ENCODE results near the gene NT5C2. TPM values are rescaled to one million over a fixed set of nuclear protein-coding genes. Genes with fewer than 3 reads are reported as not detected.

Gene NT5C2
- total RNA-seq, 1 experiment from 2014 or later = 96.1 TPM

DNA sequence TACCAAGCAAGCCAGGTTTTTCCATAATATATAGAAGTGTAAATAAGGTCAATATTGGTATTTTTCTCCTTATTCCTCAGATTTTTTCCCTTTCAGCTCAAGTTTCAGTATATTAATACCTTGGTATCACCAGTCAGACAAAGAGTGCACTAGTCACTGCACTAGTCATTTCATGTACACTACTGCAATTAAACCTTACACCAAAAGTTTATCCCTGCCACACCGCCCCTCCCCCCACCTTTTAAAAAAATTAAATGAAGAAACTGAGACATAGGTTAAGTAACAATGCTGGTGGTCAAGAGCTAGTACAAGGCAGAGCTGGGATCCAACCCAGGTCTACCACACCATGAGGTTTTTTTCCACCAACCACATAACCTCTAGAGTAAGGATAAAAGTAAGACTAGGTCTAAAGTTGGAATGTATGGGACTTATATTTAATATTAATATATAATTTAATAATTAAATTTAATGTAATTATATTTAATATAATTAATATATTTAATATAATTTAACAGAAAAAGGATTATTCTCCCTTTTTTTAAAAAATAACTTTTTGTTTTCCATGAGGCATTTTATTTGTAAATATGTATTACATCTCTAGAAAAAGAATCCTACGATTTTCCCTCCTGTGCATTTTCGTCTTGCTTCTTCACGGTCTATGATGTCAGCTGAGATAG, 68.5 kb downstream of the NT5C2 start:
- no peak for DNase-seq (ENCODE audit: low spot score)

DNA sequence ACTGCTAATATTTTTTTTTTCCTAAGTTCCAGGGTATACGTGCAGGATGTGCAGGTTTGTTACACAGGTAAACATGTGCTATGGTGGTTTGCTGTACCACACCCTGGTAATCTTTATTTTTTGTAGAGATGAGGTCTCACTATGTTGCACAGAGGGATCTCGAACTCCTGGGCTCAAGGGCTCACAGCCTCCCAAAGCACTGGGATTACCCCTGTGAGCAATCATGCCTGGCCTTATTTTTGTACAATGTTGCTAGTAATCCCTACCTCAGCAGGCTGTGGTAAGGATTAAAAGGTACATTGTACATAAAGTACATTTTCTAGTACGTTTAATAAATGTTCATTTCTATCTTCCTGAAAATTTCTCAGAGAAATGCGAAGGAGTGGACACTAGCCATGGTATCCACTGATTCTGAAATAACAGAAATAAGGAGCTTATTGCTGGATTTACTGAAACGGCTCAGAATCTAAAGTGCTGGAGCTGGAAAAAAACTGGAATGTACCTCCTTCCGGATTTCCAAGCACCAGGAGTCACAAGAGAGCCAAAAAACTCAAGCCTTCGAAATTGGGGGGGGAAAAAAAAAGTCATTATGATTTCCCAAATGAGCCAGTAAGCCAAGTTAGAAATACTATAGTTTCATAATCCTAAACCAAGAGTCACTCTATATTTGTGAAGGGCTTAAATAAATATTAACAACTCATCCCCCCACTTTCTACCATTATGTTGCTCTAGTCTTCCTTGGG, 69.6 kb downstream of the NT5C2 start:
- no peak for DNase-seq (ENCODE audit: low spot score)

DNA sequence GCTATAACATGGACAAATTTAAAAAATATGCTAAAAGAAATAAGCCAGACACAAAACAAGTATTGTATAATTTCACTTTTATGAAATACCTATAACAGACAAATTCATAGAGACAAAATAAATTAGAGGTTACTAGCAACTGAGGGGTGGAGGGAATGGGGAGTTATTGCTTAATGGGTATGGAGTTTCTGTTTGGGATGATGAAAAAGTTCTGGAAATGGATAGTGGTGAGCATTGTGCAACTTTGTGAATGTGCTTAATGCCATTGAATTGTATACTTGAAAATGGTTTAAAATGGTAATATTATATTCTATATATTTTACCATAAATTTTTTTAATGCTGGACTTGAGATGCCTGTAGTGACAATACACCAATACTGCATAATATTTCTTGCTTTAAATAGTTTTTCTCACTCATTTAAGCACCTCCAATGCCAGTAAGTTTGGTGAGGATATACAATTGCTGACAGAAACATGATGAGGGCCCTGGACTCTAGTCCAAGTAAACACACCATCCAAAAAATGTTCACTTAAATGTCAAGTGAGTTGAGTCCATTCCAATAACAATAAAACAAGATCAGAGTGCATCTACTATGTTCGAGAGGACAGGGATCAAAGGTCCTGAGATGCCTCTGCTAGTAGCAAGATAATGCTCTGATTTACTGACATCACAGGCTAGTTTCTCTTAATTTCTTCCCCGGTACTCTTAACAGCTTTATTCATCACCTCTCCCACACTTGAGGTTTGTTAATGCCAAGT, 71.9 kb downstream of the NT5C2 start:
- DNase-seq (ENCODE audit: low spot score) = no peak

DNA sequence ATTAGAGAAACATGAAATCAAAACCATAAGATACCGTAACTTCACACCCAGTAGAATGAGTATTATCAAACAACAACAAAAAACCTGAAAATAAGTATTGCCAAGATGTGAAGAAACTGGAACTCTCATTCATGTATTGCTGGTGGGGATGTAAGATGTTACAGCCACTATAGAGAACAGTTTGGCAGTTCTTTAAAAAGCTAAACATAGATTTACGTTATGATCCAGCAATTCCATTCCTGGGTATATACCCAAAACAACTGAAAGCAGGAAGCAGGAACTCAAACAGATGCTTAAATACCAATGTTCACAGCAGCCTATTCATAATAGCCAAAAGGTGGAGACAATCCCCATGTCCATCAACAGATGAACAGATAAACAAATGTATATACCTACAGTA, 72.5 kb downstream of the NT5C2 start:
- no peak for DNase-seq (ENCODE audit: low spot score)

DNA sequence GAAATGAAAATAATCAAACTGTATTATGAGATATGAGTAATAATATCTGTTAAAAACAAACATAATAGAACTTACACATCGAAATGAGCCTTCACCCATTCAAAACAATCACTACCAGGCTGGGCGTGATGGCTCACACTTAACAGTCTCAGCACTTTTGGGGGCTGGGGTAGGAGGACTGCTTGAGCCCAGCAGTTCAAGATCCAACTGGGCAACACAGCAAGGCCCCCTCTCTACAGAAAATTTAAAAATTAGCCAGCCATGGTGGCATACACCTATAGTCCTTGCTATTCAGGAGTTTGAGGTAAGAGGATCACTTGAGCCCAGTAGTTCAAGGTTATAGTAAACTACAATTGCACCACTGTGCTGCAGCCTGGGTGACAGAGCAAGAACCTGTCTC, 75.8 kb downstream of the NT5C2 start:
- DNase-seq (ENCODE audit: low spot score) = no peak

DNA sequence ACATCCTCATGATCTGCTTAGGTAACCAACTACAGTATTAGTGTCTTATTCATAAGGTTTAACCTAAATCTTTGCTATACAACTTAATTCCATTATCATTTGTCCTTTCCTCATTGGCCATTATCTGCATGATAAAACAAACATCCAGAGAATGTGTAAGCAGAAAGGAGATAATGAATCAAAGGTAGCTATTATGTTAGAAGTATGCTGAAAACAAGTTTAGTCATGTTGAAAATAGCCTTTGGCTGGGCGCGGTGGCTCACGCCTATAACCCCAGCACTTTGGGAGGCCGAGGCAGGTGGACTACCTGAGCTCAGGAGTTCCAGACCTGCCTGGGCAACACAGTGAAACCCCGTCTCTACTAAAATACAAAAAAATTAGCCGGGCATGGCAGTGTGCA, 78.2 kb downstream of the NT5C2 start:
- no peak for DNase-seq (ENCODE audit: low spot score)

DNA sequence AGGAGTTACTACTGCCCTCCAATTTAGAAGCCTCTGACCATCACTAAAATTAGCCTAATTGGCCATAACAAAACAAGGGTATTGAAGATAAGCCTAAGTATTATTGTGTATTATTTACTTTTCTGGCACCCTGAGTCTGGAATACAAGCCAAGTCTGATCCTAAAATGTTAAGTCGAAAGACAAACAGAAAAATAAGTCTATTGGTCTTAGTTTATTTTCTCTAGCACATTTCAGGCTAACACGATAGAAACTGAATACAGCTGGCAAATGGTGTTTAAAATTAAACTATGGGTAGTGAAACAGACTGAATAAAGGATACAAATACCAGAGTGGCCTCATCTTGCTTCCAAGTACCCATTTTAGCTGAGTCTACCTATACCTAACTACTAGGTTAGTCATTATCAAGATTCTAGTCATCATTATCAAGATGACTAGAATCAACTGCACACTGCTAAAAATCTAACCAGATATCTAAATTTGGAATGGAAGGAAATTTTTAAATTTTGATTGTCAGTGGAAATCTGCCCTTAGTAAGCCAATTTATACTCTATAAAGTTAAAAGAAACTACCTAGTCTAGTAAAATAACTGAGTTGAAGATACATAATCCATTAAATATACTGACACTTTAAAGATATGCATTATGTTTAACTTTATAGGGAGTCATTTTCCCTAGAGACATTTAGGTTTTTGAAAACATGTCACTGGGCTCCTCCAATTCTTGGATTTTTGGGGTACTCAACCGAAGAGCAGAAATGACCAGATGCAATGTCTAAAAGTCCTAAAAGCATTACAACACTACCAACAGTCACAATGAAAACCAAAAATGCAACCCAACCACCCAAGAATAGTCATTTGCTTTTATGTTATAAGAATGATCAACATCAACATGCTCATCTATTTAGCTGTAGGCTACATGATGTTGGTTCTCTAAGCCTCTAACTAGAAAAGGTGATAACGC, 80.9 kb downstream of the NT5C2 start:
- no peak for DNase-seq (ENCODE audit: low spot score)

DNA sequence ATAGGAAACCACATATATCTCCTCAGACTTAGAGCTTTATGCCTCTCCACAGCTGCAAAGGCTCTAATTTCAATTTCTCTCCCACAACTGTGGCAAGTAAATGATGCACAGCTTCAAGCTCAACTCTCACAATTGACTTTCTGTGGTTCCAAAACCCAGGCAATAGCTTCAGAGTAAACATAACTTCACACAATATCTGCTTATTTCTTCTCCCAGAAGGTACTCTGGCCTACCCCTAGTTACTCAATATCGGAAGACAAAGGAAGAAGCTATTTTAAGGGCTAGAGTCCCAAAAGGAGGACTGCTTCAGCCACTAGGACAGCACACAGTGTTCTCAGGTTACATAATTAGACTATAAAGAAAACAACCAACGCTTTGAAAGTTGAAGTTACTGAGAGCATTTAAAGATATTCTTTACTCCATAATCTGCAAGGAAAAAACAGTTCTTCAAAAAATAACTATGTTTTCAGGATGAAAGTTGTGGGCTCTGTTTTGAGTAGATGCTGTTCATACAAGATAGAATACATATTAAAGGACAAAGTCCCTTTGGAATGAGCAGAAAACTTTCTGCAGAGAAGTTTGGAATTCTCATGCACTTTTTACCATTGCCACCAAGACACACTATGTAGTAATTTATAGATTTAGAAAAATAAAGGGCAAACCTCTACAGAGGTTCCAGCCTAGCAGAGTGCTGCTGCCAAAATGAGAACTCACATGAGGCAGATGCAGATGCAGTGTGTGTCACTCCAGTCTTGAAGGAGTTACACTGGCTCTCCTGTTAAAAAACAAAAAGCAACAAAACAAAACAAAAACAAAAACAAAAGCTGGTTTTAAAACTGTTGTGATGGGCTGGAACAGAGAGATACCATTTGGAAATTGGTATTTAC, 81.8 kb downstream of the NT5C2 start:
- DNase-seq (ENCODE audit: low spot score) = no peak

DNA sequence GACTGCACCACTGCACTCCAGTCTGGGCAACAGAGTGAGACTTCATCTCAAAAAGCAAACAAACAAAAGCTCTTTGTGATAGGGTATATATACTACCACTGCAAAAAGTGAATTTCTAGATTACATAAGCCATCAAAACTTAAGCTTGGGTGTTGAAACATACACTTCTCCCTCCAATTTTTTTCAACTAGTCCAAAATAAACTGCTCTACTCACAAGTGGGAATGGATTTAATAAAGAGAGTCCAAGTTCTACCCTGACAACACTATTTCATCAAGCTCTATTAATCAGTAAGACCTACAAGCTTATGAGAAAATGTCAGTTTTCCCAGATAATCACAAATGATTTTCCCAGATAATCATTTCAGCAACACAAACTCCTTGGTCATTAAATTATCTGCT, 82.7 kb downstream of the NT5C2 start:
- DNase-seq (ENCODE audit: low spot score) = no peak

DNA sequence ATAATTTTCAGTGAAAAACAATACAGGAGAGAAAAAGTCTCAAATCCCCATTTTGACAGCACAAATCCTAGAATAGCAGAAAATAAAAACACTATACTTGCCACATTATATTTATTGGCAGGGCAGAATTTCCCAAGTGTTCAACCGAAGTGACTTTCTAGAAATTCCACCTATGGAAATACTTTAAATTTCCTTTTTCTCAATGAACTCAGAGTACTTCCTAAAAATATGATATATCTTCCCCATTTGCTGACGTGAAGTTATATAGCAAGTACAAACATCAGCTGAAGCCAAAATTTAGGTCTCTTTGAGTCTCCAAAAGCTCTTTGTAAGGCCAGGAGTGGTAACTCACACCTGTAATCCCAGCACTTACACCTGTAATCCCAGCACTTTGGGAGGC, 83.3 kb downstream of the NT5C2 start:
- no peak for DNase-seq (ENCODE audit: low spot score)

DNA sequence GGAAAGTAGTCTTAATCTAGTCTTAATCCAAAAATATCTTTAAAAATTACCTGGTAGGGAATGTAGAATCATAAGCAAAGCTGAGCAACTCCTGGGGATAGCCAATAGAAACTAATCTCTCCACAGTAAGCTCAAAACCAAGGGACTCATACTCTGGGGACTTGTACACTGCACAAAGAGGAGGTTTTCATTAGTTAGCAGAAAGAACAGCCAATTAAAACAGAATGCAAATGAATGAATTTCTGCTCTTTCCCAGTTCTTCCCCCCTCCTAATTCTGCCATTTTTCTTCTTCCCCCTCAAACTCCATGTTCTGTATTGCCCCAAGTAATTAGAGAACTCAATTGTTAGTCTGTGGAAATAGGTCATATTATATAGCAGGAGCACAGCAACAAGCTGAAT, 86.5 kb downstream of the NT5C2 start:
- no peak for DNase-seq (ENCODE audit: low spot score)

DNA sequence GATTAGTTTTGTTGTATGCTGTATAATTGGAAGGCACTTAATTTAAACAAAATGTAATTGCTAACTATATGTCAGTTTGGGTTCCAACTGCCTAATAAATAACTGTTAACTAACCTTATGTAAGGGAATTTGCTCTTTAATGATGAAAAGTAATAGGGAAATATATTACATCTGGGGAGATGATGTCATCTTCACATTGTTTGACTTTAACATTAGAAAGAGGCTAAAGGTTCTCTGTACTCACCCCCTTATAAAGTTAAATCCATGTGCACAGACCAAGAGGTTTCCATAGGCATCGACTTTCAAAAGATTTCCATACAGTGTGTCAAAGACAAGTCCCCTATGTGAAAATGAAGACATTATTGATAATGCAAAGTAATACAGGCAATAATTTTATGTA, 87.6 kb downstream of the NT5C2 start:
- no peak for DNase-seq (ENCODE audit: low spot score)

DNA sequence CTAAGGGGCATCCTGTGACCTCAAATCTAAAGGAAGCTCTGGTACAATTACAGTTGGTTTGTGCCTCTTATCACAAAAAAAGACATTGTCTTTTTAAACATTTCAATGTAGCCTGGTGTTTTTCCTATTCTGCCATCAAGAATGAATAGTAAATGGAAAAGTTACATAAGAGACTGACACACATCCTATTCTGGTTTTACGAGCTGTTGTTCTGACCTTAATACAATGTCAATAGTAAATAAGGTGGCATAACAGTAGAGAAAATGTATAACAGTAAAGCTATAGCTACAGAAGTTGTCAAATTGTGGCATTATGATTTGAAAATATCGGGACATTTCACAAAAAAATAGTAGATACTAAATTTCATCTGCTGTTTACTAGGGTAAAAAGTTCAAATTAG, 88.4 kb downstream of the NT5C2 start:
- DNase-seq (ENCODE audit: low spot score) = no peak

DNA sequence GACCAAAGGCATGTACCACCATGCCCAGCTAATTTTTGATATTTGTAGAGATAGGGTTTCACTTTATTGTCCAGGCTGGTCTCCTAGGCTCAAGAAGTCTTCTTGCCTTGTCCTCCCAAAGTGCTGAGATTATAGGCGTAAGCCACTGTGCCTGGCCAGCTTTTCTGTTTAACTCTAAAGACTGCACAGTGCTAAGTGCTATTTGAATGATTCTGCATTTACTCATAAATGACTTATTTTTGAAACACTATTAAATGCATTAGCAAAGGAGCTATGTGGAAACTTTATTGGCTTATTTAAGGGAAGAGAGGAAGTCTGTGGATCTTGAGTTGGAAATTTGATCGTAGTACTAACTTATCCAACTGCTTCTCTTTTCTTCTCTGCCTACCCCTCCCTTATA, 89.1 kb downstream of the NT5C2 start:
- no peak for DNase-seq (ENCODE audit: low spot score)

DNA sequence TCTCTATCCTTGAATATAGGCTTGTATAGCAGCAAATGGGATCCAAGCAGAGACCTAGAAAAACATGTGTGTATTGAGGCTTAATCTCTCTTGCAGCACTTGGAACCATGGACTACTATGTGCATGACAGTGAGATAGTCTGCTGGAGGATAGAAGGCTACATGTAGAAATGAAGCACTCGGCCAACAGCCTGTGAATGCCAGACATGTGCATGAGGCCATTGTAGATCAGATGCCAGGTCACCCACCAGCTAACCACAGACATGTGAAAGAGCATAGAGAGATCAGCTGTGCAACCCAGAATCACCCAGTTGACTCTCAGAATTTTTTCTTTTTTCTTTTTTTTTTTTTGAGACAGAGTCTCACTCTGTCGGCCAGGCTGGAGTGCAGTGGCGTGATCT, 90.9 kb downstream of the NT5C2 start:
- no peak for DNase-seq (ENCODE audit: low spot score)

DNA sequence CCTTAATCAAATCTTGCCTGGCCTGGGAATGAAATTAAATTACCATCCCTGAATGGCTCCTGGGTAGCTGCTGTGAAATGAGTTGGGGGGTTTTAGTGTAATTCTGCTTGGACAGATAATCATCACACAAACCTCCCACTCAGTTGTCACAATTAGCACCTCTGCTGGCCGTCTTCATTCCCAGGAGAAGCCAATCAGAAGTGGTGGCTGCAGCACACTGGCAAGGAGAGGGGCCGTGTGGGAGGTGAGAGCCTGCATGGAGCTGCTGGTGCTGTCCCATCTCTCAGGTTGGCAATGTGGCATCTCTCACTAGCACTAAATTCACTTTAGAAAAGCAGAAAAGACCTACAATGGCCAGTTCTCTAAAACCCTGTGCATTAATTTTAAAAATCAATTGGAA, 92.5 kb downstream of the NT5C2 start:
- no peak for DNase-seq (ENCODE audit: low spot score)

DNA sequence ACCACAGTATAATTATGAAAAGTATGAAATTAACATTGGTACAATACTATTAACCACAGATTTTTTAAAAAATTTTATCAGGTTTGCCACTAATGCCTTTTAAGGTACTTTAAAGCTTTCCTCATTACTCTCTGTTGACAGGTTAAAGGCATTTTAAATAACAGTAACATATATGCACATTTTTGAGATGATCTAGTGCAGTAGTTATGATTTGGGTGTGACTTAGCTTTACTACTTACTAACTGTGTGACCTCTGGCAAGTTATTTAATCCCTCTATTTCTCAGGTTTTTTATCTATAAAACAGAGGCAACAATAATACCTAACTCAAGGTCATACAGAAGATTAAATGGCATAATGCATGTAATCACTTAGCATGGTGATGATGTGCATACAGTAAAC, 94.8 kb downstream of the NT5C2 start:
- no peak for DNase-seq (ENCODE audit: low spot score)

DNA sequence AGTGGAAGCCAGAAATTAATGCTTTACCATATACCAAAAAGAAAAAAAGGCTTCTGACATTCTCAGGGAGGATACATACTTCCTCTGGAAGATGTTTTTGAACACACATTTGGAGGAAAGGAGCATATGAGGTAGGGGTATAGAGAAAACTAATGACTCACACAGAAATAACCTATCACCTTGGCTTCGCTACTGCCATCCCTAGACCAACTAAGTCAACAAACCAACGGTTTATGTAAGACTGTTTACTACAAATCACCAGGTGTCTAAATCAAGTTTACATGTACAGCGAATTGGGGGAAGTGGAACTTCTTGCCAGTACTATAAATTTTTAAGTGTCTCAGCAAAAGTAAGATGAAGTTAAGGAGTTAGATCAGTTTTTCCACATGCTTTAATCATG, 96.9 kb downstream of the NT5C2 start:
- DNase-seq (ENCODE audit: low spot score) = no peak

DNA sequence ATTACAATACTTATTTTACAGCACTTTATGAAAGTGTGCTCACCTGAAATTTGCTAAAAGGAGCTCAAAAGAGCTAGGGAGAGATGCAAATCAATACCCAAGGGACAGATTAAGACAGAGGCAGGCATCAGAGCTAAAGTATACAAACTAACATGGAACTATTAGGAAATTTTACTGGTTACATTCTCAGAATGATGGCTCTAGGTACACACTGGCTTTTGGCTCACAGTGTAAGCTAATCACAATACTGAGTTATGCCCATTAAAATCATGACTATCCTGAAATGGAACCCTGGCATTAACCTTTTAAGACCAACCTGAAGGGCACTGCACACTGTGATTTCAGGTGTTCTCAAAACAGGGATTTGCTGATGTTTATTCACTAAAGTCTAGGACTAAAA, 98.1 kb downstream of the NT5C2 start:
- DNase-seq (ENCODE audit: low spot score) = no peak

DNA sequence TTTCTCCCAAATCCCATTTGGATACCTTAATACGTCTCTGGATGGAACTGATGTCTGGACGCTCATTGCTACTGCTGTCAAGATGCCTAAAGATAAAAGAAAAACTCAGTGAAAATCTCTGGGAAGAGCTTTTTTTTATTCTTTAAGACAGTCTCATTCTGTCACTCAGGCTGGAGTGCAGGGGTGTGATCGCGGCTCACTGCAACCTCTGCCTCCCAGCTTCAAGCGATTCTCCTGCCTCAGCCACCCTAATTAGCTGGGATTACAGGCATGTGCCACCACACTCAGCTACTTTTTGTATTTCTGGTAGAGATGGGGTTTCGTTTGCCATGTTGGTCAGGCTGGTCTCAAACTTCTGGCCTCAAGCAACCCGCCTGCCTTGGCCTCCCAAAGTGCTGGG, 102.2 kb downstream of the NT5C2 start:
- DNase-seq (ENCODE audit: low spot score) = no peak

DNA sequence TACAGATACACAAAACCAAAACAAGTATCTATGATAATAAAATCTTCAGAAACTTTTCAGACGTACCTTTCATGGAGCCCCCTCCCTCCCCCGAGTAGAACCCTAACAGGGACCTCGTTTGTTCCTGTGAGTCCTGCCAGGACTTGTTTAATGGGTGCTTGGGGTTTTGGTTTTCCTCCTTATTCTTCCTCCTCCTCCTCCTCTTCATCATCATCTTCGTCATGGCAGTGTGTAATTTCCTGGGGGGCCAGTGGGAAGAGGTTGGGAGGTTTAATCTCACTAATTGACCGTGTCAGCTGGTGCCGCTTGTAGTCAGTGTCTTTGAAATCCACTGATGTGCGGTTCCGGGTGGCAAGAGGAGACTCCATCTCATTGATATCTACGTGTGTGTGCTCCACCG, 103.6 kb downstream of the NT5C2 start:
- no peak for DNase-seq (ENCODE audit: low spot score)
